ENCODE data around the gene BTRC. TPM values are rescaled to one million over a fixed set of nuclear protein-coding genes. Genes with fewer than 3 reads are reported as not detected.
"Not testable (repeated sequence)": the region's sequence is repeated elsewhere in the genome, so short reads cannot be mapped to it uniquely, and the experiment has no call there.

The BTRC gene
- total RNA-seq, 1 donor from 2014 or later, result 19.4 TPM

GRCh38 chr10:101355072-101355706, 1.2 kb downstream of the BTRC start:
- Mint-ChIP-seq H3K9me3 (no peaks in the 10 kb centered on the region), H3K4me3 (peak overlapping the region; percentile 99), H3K4me1 (peaks cover 24% of the 10 kb centered on the region), H3K27me3 (peaks cover 13% of the 10 kb centered on the region), H3K36me3 (ENCODE audit: low read depth) (peaks cover 12% of the 10 kb centered on the region), H3K27ac (no peak overlapping the region)
- intact Hi-C loops (cut with micrococcal nuclease), result loop anchor here (2.0 to 10.0 kb wide), 4 partner anchors 210 to 1150 kb away; partner anchors contain the start of genes ACTR1A, FBXW4, GBF1 and PITX3
- TF ChIP-seq CTCF (IDR thresholded peaks at IDR 0.05), result no peak
- DNase-seq, result no peak
- CTCF ChIA-PET, result no interaction called here
- POLR2A ChIA-PET, result no interaction called here
- no peak for ATAC-seq (ENCODE audit: low read depth)

- TF ChIP-seq CTCF (IDR thresholded peaks at IDR 0.05), result no peak
- H3K36me3 Mint-ChIP-seq (ENCODE audit: low read depth), result peaks cover 12% of the 10 kb centered on the region
- ChIA-PET CTCF (no interaction called here), POLR2A (no interaction called here)
- ATAC-seq (ENCODE audit: low read depth) (no peak), DNase-seq (no peak)
- H3K27me3 Mint-ChIP-seq, result peaks cover 7% of the 10 kb centered on the region
- peaks cover 24% of the 10 kb centered on the region for H3K4me1 Mint-ChIP-seq
- no peak overlapping the region for H3K4me3 Mint-ChIP-seq
- H3K9me3 Mint-ChIP-seq, result no peaks in the 10 kb centered on the region
- intact Hi-C loops (cut with micrococcal nuclease), result loop anchor here (10.0 kb wide), 3 partner anchors 209 to 1149 kb away; partner anchors contain the start of genes ACTR1A, GBF1, PITX3 and SUFU
- H3K27ac Mint-ChIP-seq, result no peak overlapping the region
These were observed 2.2 kb downstream of the BTRC start for GRCh38 chr10:101356132-101356531.

GRCh38 chr10:101357958-101358357, 4.0 kb downstream of the BTRC start:
- peaks cover 28% of the 10 kb centered on the region for H3K4me1 Mint-ChIP-seq
- intact Hi-C loops (cut with micrococcal nuclease), result loop anchor here (10.0 kb wide), 3 partner anchors 207 to 1147 kb away; partner anchors contain the start of genes ACTR1A, GBF1, PITX3 and SUFU
- ATAC-seq (ENCODE audit: low read depth) (no peak), DNase-seq (no peak)
- peaks cover 19% of the 10 kb centered on the region for H3K36me3 Mint-ChIP-seq (ENCODE audit: low read depth)
- ChIA-PET CTCF (no interaction called here), POLR2A (no interaction called here)
- no peak overlapping the region for H3K4me3 Mint-ChIP-seq
- H3K9me3 Mint-ChIP-seq, result no peaks in the 10 kb centered on the region
- no peak for TF ChIP-seq CTCF (IDR thresholded peaks at IDR 0.05)
- H3K27me3 Mint-ChIP-seq, result peaks cover 3% of the 10 kb centered on the region
- no peak overlapping the region for H3K27ac Mint-ChIP-seq

- no peaks in the 10 kb centered on the region for H3K9me3 Mint-ChIP-seq
- H3K4me1 Mint-ChIP-seq, result peaks cover 26% of the 10 kb centered on the region
- DNase-seq, result no peak
- no peak for TF ChIP-seq CTCF (IDR thresholded peaks at IDR 0.05)
- H3K4me3 Mint-ChIP-seq, result no peak overlapping the region
- peaks cover 17% of the 10 kb centered on the region for H3K36me3 Mint-ChIP-seq (ENCODE audit: low read depth)
- POLR2A ChIA-PET, result no interaction called here
- CTCF ChIA-PET, result no interaction called here
- peaks cover under 1% of the 10 kb centered on the region for H3K27me3 Mint-ChIP-seq
- no peak overlapping the region for H3K27ac Mint-ChIP-seq
- no peak for ATAC-seq (ENCODE audit: low read depth)
- intact Hi-C loops (cut with micrococcal nuclease), result loop anchor here (10.0 kb wide), 3 partner anchors 206 to 1146 kb away; partner anchors contain the start of genes ACTR1A, GBF1, PITX3 and SUFU
These were observed 4.8 kb downstream of the BTRC start for GRCh38 chr10:101358706-101359300.

GRCh38 chr10:101360090-101360489, 6.1 kb downstream of the BTRC start:
- CTCF ChIA-PET; DNase-seq; H3K9me3 Mint-ChIP-seq; ATAC-seq (ENCODE audit: low read depth); intact Hi-C loops (cut with micrococcal nuclease); H3K27me3 Mint-ChIP-seq; H3K27ac Mint-ChIP-seq; POLR2A ChIA-PET; H3K4me3 Mint-ChIP-seq: not testable (repeated sequence)
- H3K36me3 Mint-ChIP-seq (ENCODE audit: low read depth), result peaks cover 11% of the 10 kb centered on the region
- peaks cover 21% of the 10 kb centered on the region for H3K4me1 Mint-ChIP-seq

- CTCF ChIA-PET; H3K9me3 Mint-ChIP-seq; POLR2A ChIA-PET; H3K4me3 Mint-ChIP-seq; H3K27me3 Mint-ChIP-seq; ATAC-seq (ENCODE audit: low read depth); intact Hi-C loops (cut with micrococcal nuclease); H3K27ac Mint-ChIP-seq; DNase-seq: not testable (repeated sequence)
- H3K4me1 Mint-ChIP-seq, result peaks cover 15% of the 10 kb centered on the region
- H3K36me3 Mint-ChIP-seq (ENCODE audit: low read depth), result peaks cover 12% of the 10 kb centered on the region
These were observed 6.9 kb downstream of the BTRC start for GRCh38 chr10:101360841-101361240.

Data from activated B cell treated with CpG ODN at 0.5 μM for 24 hours (primary cell).